OCI-LY3 (cell line): Measurements from ENCODE around the gene DARS2.

ENCODE experiments used
- H2AFZ ChIP-seq: fragments of 200-600, 300-600 bp; shearing (Covaris generic); 2 replicates; pipeline ENCODE4 v1.6.0; 2014; ENCODE audit warnings: antibody characterized with exemption, low read depth, low read length
- H3K27ac ChIP-seq: fragments of 200-600, 300-600 bp; sonication (generic); 2 replicates; pipeline ENCODE4 v1.5.1; 2014; ENCODE audit warnings: mild to moderate bottlenecking, low read length, moderate library complexity, mixed read lengths
- H3K27me3 ChIP-seq: fragments of 200-600, 300-600 bp; sonication (generic); 2 replicates; pipeline ENCODE4 v1.6.1; 2014; ENCODE audit warnings: low read depth, low read length, mixed read lengths
- H3K36me3 ChIP-seq: fragments of 200-600, 300-600 bp; sonication (generic); replicated peaks from 2 replicates; pipeline ENCODE3; 2014; ENCODE audit warnings: low read depth, low read length, mixed read lengths
- H3K4me1 ChIP-seq: fragments of 300-600, 200-600 bp; sonication (generic); 2 replicates; pipeline ENCODE4 v1.6.1; 2014; ENCODE audit warnings: low read length, mixed read lengths
- H3K4me2 ChIP-seq: fragments of 200-600, 300-600 bp; sonication (generic); 2 replicates; pipeline ENCODE4 v1.6.1; 2014; ENCODE audit warnings: low read length, mixed read lengths
- H3K4me3 ChIP-seq: fragments of 300-600, 200-600 bp; sonication (generic); 2 replicates; pipeline ENCODE4 v1.5.1; 2014; ENCODE audit warnings: antibody characterized with exemption, mild to moderate bottlenecking, low read length, moderate library complexity
- H3K79me2 ChIP-seq: fragments of 300-600, 200-600 bp; shearing (Covaris generic); 2 replicates; pipeline ENCODE4 v1.6.1; 2014; ENCODE audit warnings: mild to moderate bottlenecking, low read length, mixed read lengths
- H3K9ac ChIP-seq: fragments of 300-600, 200-600 bp; shearing (Covaris generic); 2 replicates; pipeline ENCODE4 v1.6.0; 2014; ENCODE audit warnings: mild to moderate bottlenecking, low read length, moderate library complexity
- H3K9me3 ChIP-seq: fragments of 200-600, 300-600 bp; shearing (Covaris generic); 2 replicates; pipeline ENCODE4 v1.6.1; 2014; ENCODE audit warnings: low read length, mixed read lengths; ENCODE audit not compliant: insufficient read depth
- H4K20me1 ChIP-seq: fragments of 200-600, 300-600 bp; sonication (generic); 2 replicates; pipeline ENCODE4 v1.6.1; 2016; ENCODE audit warnings: low read length, mixed read lengths; ENCODE audit not compliant: insufficient read depth
- EZH2phosphoT487 ChIP-seq: fragments of 200-600 bp; shearing (Covaris generic); IDR thresholded peaks from 2 replicates; pipeline ENCODE4 v1.6.1; 2018; ENCODE audit warnings: antibody characterized with exemption, mixed run types, low read depth
- TF ChIP-seq, protein P1 (sequence below): fragments of 200-600, 300-600 bp; sonication (generic); IDR thresholded peaks from 2 replicates; pipeline ENCODE4 v1.5.1; 2014; ENCODE audit warnings: antibody characterized with exemption, low read length, low read depth

DARS2 gene

DNA sequence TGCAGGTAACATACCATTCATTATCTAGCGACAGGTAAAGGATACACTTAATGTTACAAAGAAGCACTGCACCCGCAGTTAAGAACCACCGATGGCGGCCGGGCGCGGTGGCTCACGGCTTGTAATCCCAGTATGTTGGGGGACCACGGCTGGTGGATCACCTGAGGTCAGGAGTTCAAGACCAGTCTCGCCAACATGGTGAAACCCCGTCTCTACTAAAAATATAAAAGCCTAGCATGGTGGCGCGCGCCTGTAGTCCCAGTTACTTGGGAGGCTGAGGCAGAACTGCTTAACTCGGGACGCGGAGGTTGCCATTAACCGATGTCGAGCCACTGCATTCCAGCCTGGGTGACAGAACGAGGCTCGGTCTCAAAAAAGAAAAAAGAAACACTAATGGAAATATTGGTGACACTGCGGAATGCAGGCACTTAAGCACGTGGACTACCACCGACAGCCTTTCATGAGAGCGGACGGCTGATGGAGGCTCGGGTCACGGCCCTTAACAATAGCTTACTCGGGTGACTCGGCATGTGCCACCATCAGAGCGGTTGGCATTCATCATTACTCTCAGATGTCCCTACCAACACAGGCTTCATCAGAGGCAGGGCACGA, 42.8 kb downstream of the DARS2 start:
- Histone ChIP-seq H3K79me2 (peaks cover 37% of the 10 kb centered on the region), H3K4me3 (peak overlapping the region; percentile 90), H2AFZ (no peak overlapping the region), H3K4me2 (peak overlapping the region; percentile 95), H3K36me3 (peaks cover 57% of the 10 kb centered on the region), H3K27ac (peak overlapping the region; percentile 82), H3K27me3 (no peaks in the 10 kb centered on the region), H3K4me1 (peaks cover 61% of the 10 kb centered on the region), H3K9ac (peak overlapping the region; percentile 90), H3K9me3 (no peaks in the 10 kb centered on the region), H4K20me1 (peaks cover 43% of the 10 kb centered on the region)
- no peak for TF ChIP-seq EZH2phosphoT487
- TF ChIP-seq, protein P1, sequence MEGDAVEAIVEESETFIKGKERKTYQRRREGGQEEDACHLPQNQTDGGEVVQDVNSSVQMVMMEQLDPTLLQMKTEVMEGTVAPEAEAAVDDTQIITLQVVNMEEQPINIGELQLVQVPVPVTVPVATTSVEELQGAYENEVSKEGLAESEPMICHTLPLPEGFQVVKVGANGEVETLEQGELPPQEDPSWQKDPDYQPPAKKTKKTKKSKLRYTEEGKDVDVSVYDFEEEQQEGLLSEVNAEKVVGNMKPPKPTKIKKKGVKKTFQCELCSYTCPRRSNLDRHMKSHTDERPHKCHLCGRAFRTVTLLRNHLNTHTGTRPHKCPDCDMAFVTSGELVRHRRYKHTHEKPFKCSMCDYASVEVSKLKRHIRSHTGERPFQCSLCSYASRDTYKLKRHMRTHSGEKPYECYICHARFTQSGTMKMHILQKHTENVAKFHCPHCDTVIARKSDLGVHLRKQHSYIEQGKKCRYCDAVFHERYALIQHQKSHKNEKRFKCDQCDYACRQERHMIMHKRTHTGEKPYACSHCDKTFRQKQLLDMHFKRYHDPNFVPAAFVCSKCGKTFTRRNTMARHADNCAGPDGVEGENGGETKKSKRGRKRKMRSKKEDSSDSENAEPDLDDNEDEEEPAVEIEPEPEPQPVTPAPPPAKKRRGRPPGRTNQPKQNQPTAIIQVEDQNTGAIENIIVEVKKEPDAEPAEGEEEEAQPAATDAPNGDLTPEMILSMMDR: no peak

DNA sequence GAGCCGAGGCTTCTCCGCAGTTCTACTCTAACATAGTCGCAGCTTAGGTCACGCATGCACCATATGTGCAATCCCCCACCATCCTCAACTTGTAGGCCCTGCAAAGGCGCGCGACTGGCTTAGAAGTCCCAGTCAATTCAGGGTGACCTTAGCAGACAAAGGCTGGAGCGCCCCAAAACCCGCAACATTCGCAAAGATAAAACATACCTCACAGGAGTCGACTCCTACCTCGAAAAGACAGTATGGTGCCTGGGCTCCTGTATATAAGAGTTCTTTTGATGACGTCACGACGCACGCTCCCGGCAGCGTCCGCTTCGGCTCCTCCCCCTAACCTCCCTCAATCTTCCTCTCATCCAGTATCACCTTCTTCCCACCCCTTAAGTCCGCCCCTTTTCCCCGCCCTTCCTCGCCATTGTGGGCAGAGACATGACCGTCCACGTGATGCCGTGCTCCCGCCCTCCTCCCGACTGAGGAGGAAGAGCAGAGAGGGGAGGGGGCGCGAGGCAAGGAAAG, 43.3 kb downstream of the DARS2 start, which contains the start of gene GAS5:
Gene GAS5, minus strand, starts transcription at position 237 of the 513 bp plus-strand sequence.
- Histone ChIP-seq H3K4me2 (peak within 1 kb of the TSS; percentile 95), H3K4me3 (peak within 1 kb of the TSS; percentile 90), H3K36me3 (peaks cover 53% of the 10 kb centered on the region), H3K9me3 (no peaks in the 10 kb centered on the region), H3K27ac (peak within 1 kb of the TSS; percentile 84), H3K79me2 (peaks cover 37% of the 10 kb centered on the region), H3K9ac (peak within 1 kb of the TSS; percentile 90), H4K20me1 (peaks cover 42% of the 10 kb centered on the region), H3K4me1 (peaks cover 58% of the 10 kb centered on the region), H3K27me3 (no peaks in the 10 kb centered on the region), H2AFZ (peak within 1 kb of the TSS; percentile 49; the same call in 1 of the 2 replicates)
- TF ChIP-seq, protein P1: no peak
- no peak for TF ChIP-seq EZH2phosphoT487

DNA sequence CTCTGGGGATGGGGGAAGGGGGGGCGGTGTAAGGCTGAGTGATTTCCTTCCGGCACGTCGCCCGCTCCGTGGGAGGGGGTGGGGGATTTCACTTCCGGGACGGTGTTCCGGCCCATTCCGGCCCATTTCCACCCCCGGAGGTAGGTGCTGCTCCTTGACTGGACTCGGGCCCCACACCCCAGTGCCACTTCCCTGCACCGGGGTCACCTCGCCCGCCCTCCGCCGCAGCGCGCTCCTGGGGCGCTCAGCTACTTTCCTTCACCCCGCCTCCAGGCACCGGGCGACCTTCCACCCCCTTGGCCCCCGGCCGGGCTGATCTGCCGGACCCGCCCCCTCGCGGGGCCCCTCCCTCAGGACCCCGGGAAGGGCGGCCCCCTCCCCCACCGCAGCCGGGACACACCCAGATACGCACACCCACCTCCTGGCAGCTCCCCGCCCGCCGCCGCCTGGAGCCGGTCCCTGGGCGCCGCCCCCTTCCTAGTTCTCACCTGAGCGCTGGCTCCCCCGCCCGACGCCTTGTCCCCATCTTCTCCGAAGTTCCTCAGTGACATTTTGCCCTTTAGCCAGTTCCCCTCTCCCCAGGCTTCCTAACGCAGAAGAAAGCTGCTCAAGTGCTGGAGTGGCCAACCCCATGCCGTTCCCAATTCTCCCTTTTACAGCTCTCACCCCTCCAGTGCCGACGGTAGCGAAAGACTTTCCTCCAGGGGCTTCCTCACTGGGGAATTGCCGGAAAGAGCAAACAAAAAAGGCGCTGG, 44.0 kb downstream of the DARS2 start, which contains the start of gene ZBTB37:
Gene ZBTB37, plus strand, starts transcription at position 115 of the 755 bp plus-strand sequence. CDS start 1,846 bp downstream, outside the sequence.
- H4K20me1 ChIP-seq: peaks cover 36% of the 10 kb centered on the region
- H3K79me2 ChIP-seq: peaks cover 37% of the 10 kb centered on the region
- peak within 1 kb of the TSS; percentile 49; the same call in 1 of the 2 replicates for H2AFZ ChIP-seq
- H3K36me3 ChIP-seq: peaks cover 47% of the 10 kb centered on the region
- H3K4me3 ChIP-seq: peak within 1 kb of the TSS; percentile 90
- TF ChIP-seq EZH2phosphoT487: no peak
- TF ChIP-seq, protein P1: peak; percentile 30; the same call in 1 of the 2 replicates
- no peaks in the 10 kb centered on the region for H3K9me3 ChIP-seq
- peak within 1 kb of the TSS; percentile 84 for H3K27ac ChIP-seq
- H3K4me1 ChIP-seq: peaks cover 55% of the 10 kb centered on the region
- H3K27me3 ChIP-seq: no peaks in the 10 kb centered on the region
- peak within 1 kb of the TSS; percentile 95 for H3K4me2 ChIP-seq
- peak within 1 kb of the TSS; percentile 90 for H3K9ac ChIP-seq

DNA sequence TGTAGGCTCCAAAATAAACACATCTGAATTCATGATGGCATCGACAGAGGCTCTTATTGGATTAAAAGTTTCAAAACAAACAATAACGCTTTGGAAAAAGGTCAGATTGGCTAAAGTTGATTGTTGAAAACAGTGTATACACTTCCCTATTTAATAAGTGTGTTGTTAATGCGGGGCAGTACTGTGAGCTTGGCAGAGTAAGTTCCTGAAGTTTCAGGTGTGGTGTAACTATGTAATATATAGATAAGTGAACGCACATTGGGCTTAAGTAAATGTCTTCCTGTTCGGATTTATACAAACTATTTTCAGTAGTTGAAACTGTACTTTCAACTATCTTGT, 44.5 kb downstream of the DARS2 start:
- Histone ChIP-seq H3K79me2 (peaks cover 37% of the 10 kb centered on the region), H3K4me3 (peak overlapping the region; percentile 90), H3K36me3 (peaks cover 41% of the 10 kb centered on the region), H2AFZ (peak overlapping the region; percentile 49; the same call in 1 of the 2 replicates), H3K4me1 (peaks cover 53% of the 10 kb centered on the region), H3K27ac (peak overlapping the region; percentile 84), H3K27me3 (no peaks in the 10 kb centered on the region), H3K4me2 (peak overlapping the region; percentile 74), H4K20me1 (peaks cover 30% of the 10 kb centered on the region), H3K9ac (peak overlapping the region; percentile 86), H3K9me3 (no peaks in the 10 kb centered on the region)
- no peak for TF ChIP-seq EZH2phosphoT487
- TF ChIP-seq, protein P1: no peak
